WTC11 (cell line): ENCODE results near the gene WWP2. TPM values are rescaled to one million over a fixed set of nuclear protein-coding genes. Genes with fewer than 3 reads are reported as not detected.

Experiments used
- ATAC-seq: fragments of 200-7000 bp; cut with Tn5 transposase; 2 replicates; pipeline ENCODE4 v1.10.0; 2021; ENCODE audit warnings: mild to moderate bottlenecking, moderate library complexity
- CTCF ChIA-PET: fragments of 300-600 bp; sonication (Branson Sonifier 250); formaldehyde crosslinking; loops from one replicate; lab custom pipeline; 2021; ENCODE audit warnings: antibody characterized with exemption; lab: Charles Lee
- POLR2A ChIA-PET: fragments of 350-600 bp; sonication (Branson Sonifier 250); formaldehyde crosslinking; loops from one replicate; lab custom pipeline; 2021; ENCODE audit warnings: antibody characterized with exemption; lab: Charles Lee
- DNase-seq: peaks from one replicate; pipeline ENCODE4 v3.0.0; 2021; ENCODE audit warnings: low spot score
- H3K27ac Mint-ChIP-seq: 2 replicates; pipeline ENCODE4 v1.8.0; 2021; ENCODE audit warnings: mixed read lengths
- H3K27me3 Mint-ChIP-seq: 2 replicates; pipeline ENCODE4 v1.8.0; 2021; ENCODE audit warnings: low read depth, mild to moderate bottlenecking, moderate library complexity, mixed read lengths
- H3K36me3 Mint-ChIP-seq: 2 replicates; pipeline ENCODE4 v1.8.0; 2021; ENCODE audit warnings: mixed read lengths
- H3K4me1 Mint-ChIP-seq: 2 replicates; pipeline ENCODE4 v1.8.0; 2022; ENCODE audit warnings: mixed read lengths
- H3K4me3 Mint-ChIP-seq: 2 replicates; pipeline ENCODE4 v1.8.0; 2021; ENCODE audit warnings: mild to moderate bottlenecking, moderate library complexity, mixed read lengths
- H3K9me3 Mint-ChIP-seq: 2 replicates; pipeline ENCODE4 v1.8.0; 2021; ENCODE audit warnings: mixed read lengths
- AFF4 ChIP-seq: sonication (generic); formaldehyde crosslinking; IDR thresholded peaks from 2 replicates; pipeline ENCODE4 v1.8.1; 2023; ENCODE audit warnings: mild to moderate bottlenecking, missing genetic modification reagents, borderline replicate concordance
- AR ChIP-seq: fragments of 250-450 bp; sonication (Bioruptor Pico); IDR thresholded peaks from 2 replicates; pipeline ENCODE4 v1.9.0; 2021; ENCODE audit warnings: mild to moderate bottlenecking
- E2F4 ChIP-seq: sonication (generic); formaldehyde crosslinking; IDR thresholded peaks from 2 replicates; pipeline ENCODE4 v1.8.1; 2022; ENCODE audit warnings: low read depth, mild to moderate bottlenecking, moderate library complexity, missing genetic modification reagents, borderline replicate concordance
- E2F5 ChIP-seq: sonication (generic); formaldehyde crosslinking; IDR thresholded peaks from 2 replicates; pipeline ENCODE4 v1.8.1; 2022; ENCODE audit warnings: mild to moderate bottlenecking, moderate library complexity, missing genetic modification reagents
- EMX1 ChIP-seq: fragments of 250-450 bp; sonication (Bioruptor Pico); IDR thresholded peaks from 2 replicates; pipeline ENCODE4 v1.8.0; 2021; ENCODE audit warnings: mild to moderate bottlenecking
- GTF2I ChIP-seq: fragments of 250-450 bp; sonication (Bioruptor Pico); conservative IDR thresholded peaks from 2 replicates; pipeline ENCODE4 v1.4.0; 2021; ENCODE audit warnings: mild to moderate bottlenecking
- IRF2 ChIP-seq: sonication (generic); formaldehyde crosslinking; IDR thresholded peaks from 2 replicates; pipeline ENCODE4 v1.8.0; 2022; ENCODE audit warnings: low read depth, missing genetic modification reagents, borderline replicate concordance
- KAT7 ChIP-seq: sonication (generic); formaldehyde crosslinking; IDR thresholded peaks from 2 replicates; pipeline ENCODE4 v1.8.1; 2023; ENCODE audit warnings: missing genetic modification reagents, mild to moderate bottlenecking, borderline replicate concordance
- MAX ChIP-seq: sonication (generic); formaldehyde crosslinking; IDR thresholded peaks from 2 replicates; pipeline ENCODE4 v1.8.0; 2022; ENCODE audit warnings: mild to moderate bottlenecking, missing genetic modification reagents
- MLX ChIP-seq: sonication (generic); formaldehyde crosslinking; IDR thresholded peaks from 2 replicates; pipeline ENCODE4 v1.8.1; 2023; ENCODE audit warnings: mild to moderate bottlenecking, missing genetic modification reagents, moderate library complexity
- MYBL2 ChIP-seq: sonication (generic); formaldehyde crosslinking; IDR thresholded peaks from 2 replicates; pipeline ENCODE4 v1.8.1; 2023; ENCODE audit warnings: mild to moderate bottlenecking, moderate library complexity, missing genetic modification reagents
- OVOL2 ChIP-seq: fragments of 250-450 bp; sonication (Bioruptor Pico); IDR thresholded peaks from 2 replicates; pipeline ENCODE4 v1.9.0; 2021; ENCODE audit warnings: mild to moderate bottlenecking, borderline replicate concordance
- PRRX2 ChIP-seq: fragments of 250-450 bp; sonication (Bioruptor Pico); IDR thresholded peaks from 2 replicates; pipeline ENCODE4 v1.8.0; 2021; ENCODE audit warnings: mild to moderate bottlenecking
- USF2 ChIP-seq: sonication (generic); formaldehyde crosslinking; IDR thresholded peaks from 2 replicates; pipeline ENCODE4 v1.8.1; 2023; ENCODE audit warnings: mild to moderate bottlenecking, missing genetic modification reagents, moderate library complexity
- ZBTB21 ChIP-seq: sonication (generic); formaldehyde crosslinking; IDR thresholded peaks from 2 replicates; pipeline ENCODE4 v1.8.1; 2023; ENCODE audit warnings: mild to moderate bottlenecking, missing genetic modification reagents, borderline replicate concordance
- ZNF121 ChIP-seq: sonication (generic); formaldehyde crosslinking; IDR thresholded peaks from 2 replicates; pipeline ENCODE4 v1.8.0; 2023; ENCODE audit warnings: missing genetic modification reagents
- ZNF281 ChIP-seq: sonication (generic); formaldehyde crosslinking; IDR thresholded peaks from 2 replicates; pipeline ENCODE4 v1.8.0; 2023; ENCODE audit warnings: mild to moderate bottlenecking, missing genetic modification reagents
- ZNF423 ChIP-seq: fragments of 250-450 bp; sonication (Bioruptor Pico); IDR thresholded peaks from 2 replicates; pipeline ENCODE4 v2.1.2; 2022; ENCODE audit warnings: mild to moderate bottlenecking, moderate library complexity
- ZNF671 ChIP-seq: fragments of 250-450 bp; sonication (Bioruptor Pico); IDR thresholded peaks from 2 replicates; pipeline ENCODE4 v1.8.0; 2021; ENCODE audit warnings: mild to moderate bottlenecking
- total RNA-seq: library from RNA; stranded (reverse); gene quantifications from 3 replicates; pipeline ENCODE4 v1.2.3, GENCODE V29; 2021

The WWP2 gene
- total RNA-seq, 1 experiment from 2014 or later = 39.1 TPM

GRCh38 chr16:69873783-69874182, 111.7 kb downstream of the WWP2 start:
- H3K9me3 Mint-ChIP-seq = peaks cover 10% of the 10 kb centered on the region
- ChIA-PET POLR2A (no interaction called here), CTCF (interaction anchor here (1.2 kb wide), 1 partner anchor 57 kb away, joined by 3 read pairs; no protein-coding TSS in a partner anchor)
- ATAC-seq (no peak), DNase-seq (no peak)
- no peaks in the 10 kb centered on the region for H3K27me3 Mint-ChIP-seq
- H3K4me1 Mint-ChIP-seq = no peaks in the 10 kb centered on the region
- no peak overlapping the region for H3K27ac Mint-ChIP-seq
- peaks cover 29% of the 10 kb centered on the region for H3K36me3 Mint-ChIP-seq
- H3K4me3 Mint-ChIP-seq = no peak overlapping the region
- TF ChIP-seq AFF4 (CRISPR knock-in tag) (no peak), ZBTB21 (no peak), ZNF281 (CRISPR knock-in tag) (no peak), USF2 (CRISPR knock-in tag) (no peak), PRRX2 (CRISPR knock-in tag) (no peak), ZNF121 (CRISPR knock-in tag) (no peak), OVOL2 (CRISPR knock-in tag) (no peak), MYBL2 (no peak), EMX1 (CRISPR knock-in tag) (no peak), MLX (CRISPR knock-in tag) (no peak), E2F5 (CRISPR knock-in tag) (no peak), ZNF671 (CRISPR knock-in tag) (no peak)

GRCh38 chr16:69874271-69874670, 112.1 kb downstream of the WWP2 start:
- H3K4me1 Mint-ChIP-seq = no peaks in the 10 kb centered on the region
- POLR2A ChIA-PET = no interaction called here
- DNase-seq (no peak), ATAC-seq (no peak)
- H3K27me3 Mint-ChIP-seq = no peaks in the 10 kb centered on the region
- H3K9me3 Mint-ChIP-seq = peaks cover 12% of the 10 kb centered on the region
- no peak overlapping the region for H3K27ac Mint-ChIP-seq
- no peak overlapping the region for H3K4me3 Mint-ChIP-seq
- peaks cover 30% of the 10 kb centered on the region for H3K36me3 Mint-ChIP-seq
- CTCF ChIA-PET = interaction anchor here (1.2 kb wide), 1 partner anchor 56 kb away, joined by 3 read pairs; no protein-coding TSS in a partner anchor
- no peak for TF ChIP-seq AR (CRISPR knock-in tag)
- TF ChIP-seq ZNF281 (CRISPR knock-in tag) = no peak
- no peak for TF ChIP-seq KAT7 (CRISPR knock-in tag)
- no peak for TF ChIP-seq IRF2 (CRISPR knock-in tag)
- TF ChIP-seq MAX (CRISPR knock-in tag) = no peak
- TF ChIP-seq ZNF423 (CRISPR knock-in tag) = no peak
- TF ChIP-seq E2F4 (CRISPR knock-in tag) = no peak
- TF ChIP-seq GTF2I = no peak
